Lung microvascular endothelial cell (primary cell): ENCODE measurements around the gene CHEK2. TPM values are rescaled to one million over a fixed set of nuclear protein-coding genes. Genes with fewer than 3 reads are reported as not detected.
"Not testable (repeated sequence)": the region's sequence is repeated elsewhere in the genome, so short reads cannot be mapped to it uniquely, and the experiment has no call there.

Experiments
- DNase-seq, 2 donors: peaks; one replicate each; pipeline versions ENCODE4 v3.0.0 to v3.0.0-alpha.2; 2010; ENCODE audit warnings: low read depth in 2 of 2
- total RNA-seq: library from RNA; depleted of rRNA; stranded (reverse); fragments of >200 nt; gene quantifications from 2 replicates; pipeline ENCODE4 v1.2.1, GENCODE V29; 2014

The CHEK2 gene
- 5.2 and 6.0 TPM in 2 replicates for total RNA-seq

GRCh38 chr22:28741785-28742561, at the start of gene CHEK2, which contains the start of gene HSCB:
TSS of gene CHEK2 (minus strand) at chr22:28741820. CDS start at chr22:28734721, 7,099 bp downstream.
TSS of gene HSCB (plus strand) at chr22:28742039. CDS start at chr22:28742096, 57 bp downstream.
- peak; percentile 99 for DNase-seq

GRCh38 chr22:28791124-28791523, 49.5 kb upstream of the CHEK2 start:
- DNase-seq: no peak

- no peak for DNase-seq
These were observed 47.0 kb upstream of the CHEK2 start for GRCh38 chr22:28788601-28789000.

GRCh38 chr22:28783786-28784671, 42.4 kb upstream of the CHEK2 start:
- DNase-seq: no peak

- DNase-seq: no peak
These were observed 38.7 kb upstream of the CHEK2 start for GRCh38 chr22:28780296-28780695.

GRCh38 chr22:28779833-28780232, 38.2 kb upstream of the CHEK2 start:
- DNase-seq: no peak

- no peak for DNase-seq
These were observed 32.8 kb upstream of the CHEK2 start for GRCh38 chr22:28774378-28774777.

- DNase-seq: peak in 1 of 2 donors; percentile 40
These were observed 31.8 kb upstream of the CHEK2 start for GRCh38 chr22:28773461-28773867.

- DNase-seq: peak; percentile 97 to 98
These were observed 31.2 kb upstream of the CHEK2 start, which contains the start of gene CCDC117 for GRCh38 chr22:28772633-28773460. TSS of gene CCDC117 (plus strand) at chr22:28772695. CDS start at chr22:28772850, 155 bp downstream.

GRCh38 chr22:28771195-28771791, 29.7 kb upstream of the CHEK2 start:
- peak in 1 of 2 donors; percentile 41 for DNase-seq

- no peak for DNase-seq
These were observed 27.9 kb upstream of the CHEK2 start for GRCh38 chr22:28769394-28770085.

- no peak for DNase-seq
These were observed 27.2 kb upstream of the CHEK2 start for GRCh38 chr22:28768701-28769393.

- no peak for DNase-seq
These were observed 25.0 kb upstream of the CHEK2 start for GRCh38 chr22:28766628-28767027.

- not testable (repeated sequence) for DNase-seq
These were observed 20.4 kb upstream of the CHEK2 start for GRCh38 chr22:28762000-28762399.

- no peak for DNase-seq
These were observed 19.8 kb upstream of the CHEK2 start for GRCh38 chr22:28761449-28761755.

GRCh38 chr22:28759861-28760560, 18.4 kb upstream of the CHEK2 start:
- no peak for DNase-seq

- not testable (repeated sequence) for DNase-seq
These were observed 12.9 kb upstream of the CHEK2 start for GRCh38 chr22:28754512-28754911.

GRCh38 chr22:28750471-28750881, 8.9 kb upstream of the CHEK2 start:
- peak; percentile 89 to 98 for DNase-seq

- no peak for DNase-seq
These were observed 2.2 kb upstream of the CHEK2 start for GRCh38 chr22:28743852-28744251.
